HT1080 (cell line): ENCODE data around the gene FBLIM1. TPM values are rescaled to one million over a fixed set of nuclear protein-coding genes. Genes with fewer than 3 reads are reported as not detected.

Experiments used
- DNase-seq: peaks from one replicate; pipeline ENCODE4 v3.0.0-alpha.2; 2015; ENCODE audit warnings: low read depth
- polyA plus RNA-seq, 2 experiments: library from polyadenylated mRNA; depleted of rRNA; stranded (reverse); fragments of >200 nt; gene quantifications; 2 replicates each; pipeline ENCODE4 v1.2.3, GENCODE V29; 2015
- total RNA-seq: library from RNA; depleted of rRNA; stranded (reverse); fragments of >200 nt; shearing (Covaris generic); gene quantifications from 2 replicates; pipeline ENCODE4 v1.2.3, GENCODE V29; 2014; rRNA removed

Gene FBLIM1
- total RNA-seq, result 80.6 and 82.6 TPM in 2 replicates
- polyA plus RNA-seq (2015; cell fraction: cytosol; rRNA removed), result 54.9 and 56.2 TPM in 2 replicates
- polyA plus RNA-seq (2015; cell fraction: nucleus; rRNA removed), result 50.8 and 68.3 TPM in 2 replicates

- DNase-seq, result no peak
These were observed at the start of gene FBLIM1 for GRCh38 chr1:15758343-15758931. FBLIM1 (plus strand) TSS chr1:15758795; CDS start chr1:15764984, 6,189 bp downstream.

GRCh38 chr1:15709226-15709625, 49.4 kb upstream of the FBLIM1 start:
- no peak for DNase-seq

GRCh38 chr1:15712168-15712567, 46.4 kb upstream of the FBLIM1 start:
- DNase-seq, result no peak

- DNase-seq, result no peak
These were observed 44.0 kb upstream of the FBLIM1 start for GRCh38 chr1:15714406-15715136.

- no peak for DNase-seq
These were observed 41.0 kb upstream of the FBLIM1 start for GRCh38 chr1:15717418-15718125.

GRCh38 chr1:15718199-15718601, 40.4 kb upstream of the FBLIM1 start:
- no peak for DNase-seq

- DNase-seq, result no peak
These were observed 39.0 kb upstream of the FBLIM1 start for GRCh38 chr1:15719381-15720120.

GRCh38 chr1:15720861-15721260, 37.7 kb upstream of the FBLIM1 start:
- DNase-seq, result no peak

- no peak for DNase-seq
These were observed 36.2 kb upstream of the FBLIM1 start for GRCh38 chr1:15722411-15722810.

GRCh38 chr1:15722836-15723532, 35.6 kb upstream of the FBLIM1 start:
- no peak for DNase-seq

GRCh38 chr1:15723631-15724246, 34.9 kb upstream of the FBLIM1 start:
- DNase-seq, result no peak

GRCh38 chr1:15724949-15725880, 33.4 kb upstream of the FBLIM1 start:
- DNase-seq, result no peak

- no peak for DNase-seq
These were observed 32.1 kb upstream of the FBLIM1 start for GRCh38 chr1:15726508-15726907.

GRCh38 chr1:15727021-15727420, 31.6 kb upstream of the FBLIM1 start:
- DNase-seq, result no peak

GRCh38 chr1:15727424-15727823, 31.2 kb upstream of the FBLIM1 start:
- no peak for DNase-seq

- no peak for DNase-seq
These were observed 30.6 kb upstream of the FBLIM1 start for GRCh38 chr1:15727866-15728534.

- no peak for DNase-seq
These were observed 29.5 kb upstream of the FBLIM1 start for GRCh38 chr1:15728937-15729657.

- DNase-seq, result no peak
These were observed 28.2 kb upstream of the FBLIM1 start for GRCh38 chr1:15730423-15730822.
